Memory B cell (primary cell): Measurements from ENCODE around the gene TRIML2.

Experiments used
- ATAC-seq: fragments of 150-1000 bp; cut with Tn5 transposase; 2 replicates; pipeline ENCODE4 v1.10.0; 2021; ENCODE audit warnings: low read depth, mild to moderate bottlenecking, moderate library complexity
- DNase-seq, 2 donors: peaks; one replicate each; pipeline ENCODE4 v3.0.0; 2022; ENCODE audit warnings: low spot score in 2 of 2
- H3K27ac Mint-ChIP-seq: one replicate; pipeline ENCODE4 v1.8.0; 2022; ENCODE audit warnings: mild to moderate bottlenecking, moderate library complexity, mixed read lengths
- H3K27me3 Mint-ChIP-seq: one replicate; pipeline ENCODE4 v1.8.0; 2022; ENCODE audit warnings: mixed read lengths
- H3K36me3 Mint-ChIP-seq: one replicate; pipeline ENCODE4 v1.8.0; 2022; ENCODE audit warnings: mild to moderate bottlenecking, mixed read lengths
- H3K4me1 Mint-ChIP-seq: one replicate; pipeline ENCODE4 v1.8.0; 2022; ENCODE audit warnings: mixed read lengths
- H3K4me3 Mint-ChIP-seq: one replicate; pipeline ENCODE4 v1.8.0; 2022; ENCODE audit warnings: mild to moderate bottlenecking, moderate library complexity, mixed read lengths
- H3K9me3 Mint-ChIP-seq: one replicate; pipeline ENCODE4 v1.8.0; 2022; ENCODE audit warnings: mixed read lengths

Gene TRIML2

DNA sequence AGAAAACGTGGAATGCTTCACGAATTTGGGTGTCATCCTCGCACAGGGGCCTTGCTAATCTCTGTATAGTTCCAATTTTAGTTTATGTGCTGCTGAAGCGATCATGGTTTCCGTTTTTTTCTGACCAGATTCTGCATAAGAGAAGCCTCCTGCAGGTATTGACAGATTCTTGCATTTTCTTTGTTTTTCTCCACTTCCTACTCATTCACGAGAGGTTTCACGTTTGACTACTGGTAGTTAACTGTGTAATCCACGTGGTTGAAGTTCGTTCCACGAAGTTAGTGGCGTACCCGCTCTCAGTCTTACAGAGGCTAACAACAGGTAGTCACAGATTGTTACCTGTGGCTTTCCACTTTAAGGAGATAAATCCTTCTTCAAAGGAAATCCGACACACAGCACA, 12.1 kb upstream of the TRIML2 start:
- ATAC-seq (no peak), DNase-seq (no peak)
- Mint-ChIP-seq H3K4me3 (no peak overlapping the region), H3K27ac (no peak overlapping the region), H3K27me3 (no peaks in the 10 kb centered on the region), H3K9me3 (peaks cover 1% of the 10 kb centered on the region), H3K4me1 (no peaks in the 10 kb centered on the region), H3K36me3 (no peaks in the 10 kb centered on the region)

DNA sequence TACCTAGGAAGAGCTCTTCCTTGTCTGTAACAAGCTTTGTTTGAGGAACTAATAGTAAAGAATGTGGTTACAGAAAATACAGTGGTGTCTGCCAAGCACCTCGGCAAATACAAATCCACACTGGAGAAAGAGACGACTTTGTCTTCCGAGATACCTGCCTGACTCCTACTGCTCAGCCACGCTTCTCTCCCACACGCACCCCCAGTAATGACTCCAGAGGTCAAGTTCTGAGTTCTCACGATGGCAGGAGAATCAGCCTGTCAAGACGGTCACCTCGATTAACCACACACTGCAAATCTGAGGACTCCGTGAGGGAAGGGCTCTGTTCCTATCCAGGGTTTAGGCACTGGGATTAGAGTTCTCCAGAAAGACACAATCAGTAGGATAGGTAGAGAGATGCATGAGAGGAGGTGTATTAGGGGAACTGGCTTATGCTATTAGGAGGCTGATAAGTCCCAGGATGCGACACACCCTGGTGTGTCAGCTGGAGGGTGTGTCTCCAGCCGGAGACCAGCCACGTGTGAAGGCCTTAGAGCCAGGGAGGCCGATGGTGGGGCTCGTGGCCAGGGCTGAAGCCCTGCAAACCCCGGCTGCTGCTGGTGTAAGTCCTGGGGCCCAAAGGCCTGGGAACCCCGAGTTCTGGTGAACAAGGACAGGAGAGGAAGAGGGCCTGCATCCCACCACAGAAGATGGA, 8.4 kb upstream of the TRIML2 start:
- DNase-seq (no peak), ATAC-seq (no peak)
- Mint-ChIP-seq H3K4me1 (no peaks in the 10 kb centered on the region), H3K27me3 (no peaks in the 10 kb centered on the region), H3K27ac (no peak overlapping the region), H3K4me3 (no peak overlapping the region), H3K36me3 (no peaks in the 10 kb centered on the region), H3K9me3 (peaks cover 1% of the 10 kb centered on the region)

DNA sequence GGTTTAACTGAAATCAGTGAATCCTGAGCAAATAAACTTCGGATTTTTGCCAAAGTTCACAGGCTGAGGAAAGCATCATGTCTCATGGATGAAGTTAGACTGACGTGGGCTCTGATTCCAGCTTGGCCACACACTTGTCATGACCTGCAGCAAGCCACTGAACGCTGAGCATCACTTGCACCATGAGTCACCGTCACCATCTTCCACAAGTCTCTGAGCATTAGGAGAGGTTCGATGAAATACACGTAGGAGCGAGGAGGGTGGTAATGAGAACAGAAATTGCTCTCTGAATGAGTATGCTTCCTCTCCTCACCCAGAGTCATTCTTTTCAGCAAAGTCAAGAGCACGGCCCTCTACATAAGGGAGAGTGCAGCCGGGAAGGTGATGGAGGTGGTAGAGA, 3.8 kb upstream of the TRIML2 start:
- ATAC-seq, result no peak
- no peak overlapping the region for H3K4me3 Mint-ChIP-seq
- no peaks in the 10 kb centered on the region for H3K4me1 Mint-ChIP-seq
- peaks cover 7% of the 10 kb centered on the region for H3K9me3 Mint-ChIP-seq
- no peak overlapping the region for H3K27ac Mint-ChIP-seq
- no peaks in the 10 kb centered on the region for H3K27me3 Mint-ChIP-seq
- H3K36me3 Mint-ChIP-seq, result no peaks in the 10 kb centered on the region
- DNase-seq, result no peak

DNA sequence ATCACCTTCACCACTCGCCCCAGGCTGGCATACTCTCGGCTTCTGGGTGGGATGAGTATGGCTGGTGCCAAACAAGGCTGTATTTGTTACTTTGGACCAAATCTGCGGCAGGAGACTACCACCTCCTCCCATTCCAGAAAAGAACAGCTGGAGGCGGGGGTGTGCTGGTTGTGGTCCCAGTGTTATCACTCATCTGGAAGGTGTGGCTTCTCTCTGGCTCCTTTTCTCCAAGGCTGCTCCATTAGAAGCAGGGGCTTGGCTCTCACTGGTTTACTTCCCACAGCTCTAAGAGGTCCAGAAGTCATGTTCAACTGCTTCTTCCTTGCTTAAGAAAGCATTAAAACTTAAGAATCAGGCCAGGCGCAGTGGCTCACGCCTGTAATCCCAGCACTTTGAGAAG, 2.6 kb upstream of the TRIML2 start:
- H3K4me3 Mint-ChIP-seq, result no peak overlapping the region
- no peak for ATAC-seq
- peaks cover 7% of the 10 kb centered on the region for H3K9me3 Mint-ChIP-seq
- no peak for DNase-seq
- no peaks in the 10 kb centered on the region for H3K36me3 Mint-ChIP-seq
- no peak overlapping the region for H3K27ac Mint-ChIP-seq
- no peaks in the 10 kb centered on the region for H3K4me1 Mint-ChIP-seq
- no peaks in the 10 kb centered on the region for H3K27me3 Mint-ChIP-seq

DNA sequence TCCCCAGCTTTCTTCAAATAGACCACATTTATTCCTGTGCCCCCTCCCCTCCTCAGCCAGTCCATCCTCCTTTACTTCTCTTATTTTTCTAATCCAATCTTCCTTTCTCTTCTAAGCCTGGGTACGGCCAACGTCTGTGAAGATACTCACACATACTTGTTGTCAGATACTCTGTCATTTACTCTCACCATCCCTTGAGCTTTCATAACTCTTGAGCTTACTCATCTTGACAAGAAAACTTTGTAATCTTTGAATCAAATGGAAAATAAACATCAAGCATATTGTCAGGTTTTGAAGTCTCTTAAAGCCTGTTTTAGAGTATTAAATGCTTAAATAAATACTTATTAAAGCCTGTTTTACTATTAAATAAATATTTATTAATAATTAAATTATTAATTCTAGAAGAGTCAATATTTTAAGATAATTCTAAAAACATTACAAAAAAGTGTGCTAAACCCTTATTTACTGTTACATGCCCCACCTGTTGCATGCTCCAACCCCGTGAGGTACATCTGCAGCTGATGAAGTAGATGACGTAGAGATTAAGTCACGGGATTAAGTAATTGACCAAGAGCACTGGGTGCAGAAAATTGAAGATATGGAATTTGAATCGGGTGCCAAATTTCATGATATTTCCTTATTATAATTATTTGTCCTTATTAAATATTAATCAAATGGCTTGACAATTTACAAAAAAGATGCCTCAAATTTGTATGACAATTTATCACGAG, 1.5 kb upstream of the TRIML2 start:
- Mint-ChIP-seq H3K9me3 (peaks cover 7% of the 10 kb centered on the region), H3K4me3 (no peak overlapping the region), H3K27me3 (no peaks in the 10 kb centered on the region), H3K27ac (no peak overlapping the region), H3K4me1 (no peaks in the 10 kb centered on the region), H3K36me3 (no peaks in the 10 kb centered on the region)
- DNase-seq (no peak), ATAC-seq (no peak)

DNA sequence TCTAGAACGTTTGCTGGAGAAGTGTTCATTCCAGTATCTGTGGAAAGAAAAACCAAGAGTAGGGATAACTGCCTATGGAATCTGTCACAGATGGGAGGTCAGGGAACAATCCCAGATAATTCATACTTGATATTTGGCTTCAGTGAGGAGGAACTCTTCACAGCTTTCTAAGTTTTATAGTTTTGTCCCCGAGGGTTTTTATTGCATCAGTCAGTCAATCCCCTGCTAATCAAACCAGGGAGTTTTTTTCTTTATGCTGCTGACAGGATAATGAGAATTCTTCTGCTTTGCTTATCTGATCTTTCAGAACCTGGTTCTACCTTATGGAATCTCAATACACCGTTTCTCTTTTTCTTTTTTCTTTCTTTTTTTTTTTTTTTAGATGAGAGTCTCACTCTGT, 633 bp upstream of the TRIML2 start:
- Mint-ChIP-seq H3K27me3 (no peaks in the 10 kb centered on the region), H3K4me3 (no peak overlapping the region), H3K9me3 (peaks cover 7% of the 10 kb centered on the region), H3K4me1 (no peaks in the 10 kb centered on the region), H3K27ac (no peak overlapping the region), H3K36me3 (no peaks in the 10 kb centered on the region)
- ATAC-seq (no peak), DNase-seq (no peak)

DNA sequence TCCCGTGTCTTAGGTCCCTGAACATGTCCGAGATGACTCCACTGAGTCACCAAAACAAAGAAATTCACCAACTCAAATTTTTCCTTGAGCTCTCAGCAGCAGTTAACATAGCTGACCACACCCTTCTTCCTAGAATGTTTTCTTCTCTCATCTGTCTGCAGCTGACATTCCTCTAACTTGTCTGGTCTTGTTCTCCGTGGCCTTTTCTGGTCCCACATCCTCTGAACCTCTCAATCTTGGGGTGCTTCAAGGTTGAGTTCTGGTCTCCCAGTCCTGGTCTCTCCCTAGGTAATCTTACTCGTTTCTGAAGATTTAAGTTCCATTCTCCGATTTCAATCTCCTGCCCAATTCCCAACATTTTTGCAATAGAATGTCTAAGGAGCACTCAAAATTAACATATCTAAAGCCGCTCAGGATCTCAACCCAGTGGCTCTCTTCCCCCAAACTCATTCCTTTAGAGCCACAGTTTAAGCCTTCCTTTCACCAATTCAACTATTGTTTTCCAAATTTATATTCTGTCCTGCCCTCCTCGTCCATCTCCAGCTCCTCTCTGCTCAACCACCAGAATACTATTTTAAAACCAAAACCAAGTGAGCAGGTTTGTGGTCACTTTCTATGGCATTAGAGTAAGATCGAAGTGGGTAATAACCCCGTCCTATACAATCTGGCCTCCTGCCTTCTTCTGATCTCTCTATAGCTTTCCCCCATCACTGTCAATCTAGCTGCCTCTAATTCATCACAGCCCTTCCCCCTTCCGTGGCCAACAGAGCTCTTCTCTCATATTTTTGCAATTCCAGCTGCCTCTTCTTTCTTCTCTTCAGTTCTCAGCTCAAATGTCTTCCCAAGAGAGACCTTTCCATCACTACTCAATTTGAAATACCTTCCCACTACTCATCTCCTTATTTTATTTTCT, 1.2 kb downstream of the TRIML2 start:
- Mint-ChIP-seq H3K27ac (no peak overlapping the region), H3K4me1 (no peaks in the 10 kb centered on the region), H3K4me3 (no peak overlapping the region), H3K9me3 (peaks cover 7% of the 10 kb centered on the region), H3K36me3 (no peaks in the 10 kb centered on the region), H3K27me3 (no peaks in the 10 kb centered on the region)
- DNase-seq (no peak), ATAC-seq (no peak)

DNA sequence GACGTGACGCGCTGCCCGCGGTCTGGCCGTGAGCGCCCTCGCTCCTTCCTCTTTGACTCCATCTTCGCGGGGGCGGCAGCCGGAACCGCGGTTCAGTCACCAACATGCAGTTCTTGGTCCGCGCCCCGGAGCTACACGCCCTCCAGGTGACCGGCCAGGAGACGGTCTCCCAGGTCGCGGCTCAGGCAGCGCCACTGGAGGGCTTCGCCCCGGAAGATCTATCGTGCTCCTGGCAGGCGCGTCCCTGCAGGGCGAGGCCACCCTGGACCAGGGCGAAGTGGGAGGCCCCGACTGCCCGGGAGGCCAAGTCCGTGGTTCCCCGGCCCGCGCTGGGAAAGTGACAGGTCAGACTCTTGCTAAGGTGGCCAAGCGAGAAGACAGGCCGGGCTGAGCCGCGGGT, 2.9 kb downstream of the TRIML2 start:
- Mint-ChIP-seq H3K36me3 (no peaks in the 10 kb centered on the region), H3K27ac (no peak overlapping the region), H3K27me3 (no peaks in the 10 kb centered on the region), H3K4me3 (no peak overlapping the region), H3K4me1 (no peaks in the 10 kb centered on the region), H3K9me3 (peaks cover 9% of the 10 kb centered on the region)
- ATAC-seq (no peak), DNase-seq (no peak)

DNA sequence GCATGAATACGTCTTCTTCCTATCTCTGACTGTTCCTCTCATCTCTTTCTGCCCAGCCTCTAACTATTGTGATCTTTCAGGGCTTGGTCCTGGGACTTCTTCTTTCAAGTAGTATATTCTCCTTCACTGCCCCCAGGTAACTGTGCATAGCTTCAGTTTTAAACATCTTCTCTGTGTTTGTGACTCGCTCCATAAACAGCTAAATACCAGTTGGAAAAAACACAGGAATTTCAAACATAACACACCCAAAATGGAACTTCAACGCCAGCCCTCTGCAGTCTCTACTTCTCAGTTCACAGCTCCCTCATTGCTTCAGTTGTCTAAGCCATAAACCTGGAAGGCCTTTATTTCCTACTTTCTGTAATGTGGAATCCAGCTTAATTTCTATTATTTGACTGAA, 16.6 kb downstream of the TRIML2 start:
- DNase-seq (no peak), ATAC-seq (no peak)
- no peak overlapping the region for H3K4me3 Mint-ChIP-seq
- H3K36me3 Mint-ChIP-seq, result no peaks in the 10 kb centered on the region
- no peak overlapping the region for H3K27ac Mint-ChIP-seq
- no peaks in the 10 kb centered on the region for H3K27me3 Mint-ChIP-seq
- no peaks in the 10 kb centered on the region for H3K4me1 Mint-ChIP-seq
- H3K9me3 Mint-ChIP-seq, result peaks cover 11% of the 10 kb centered on the region

DNA sequence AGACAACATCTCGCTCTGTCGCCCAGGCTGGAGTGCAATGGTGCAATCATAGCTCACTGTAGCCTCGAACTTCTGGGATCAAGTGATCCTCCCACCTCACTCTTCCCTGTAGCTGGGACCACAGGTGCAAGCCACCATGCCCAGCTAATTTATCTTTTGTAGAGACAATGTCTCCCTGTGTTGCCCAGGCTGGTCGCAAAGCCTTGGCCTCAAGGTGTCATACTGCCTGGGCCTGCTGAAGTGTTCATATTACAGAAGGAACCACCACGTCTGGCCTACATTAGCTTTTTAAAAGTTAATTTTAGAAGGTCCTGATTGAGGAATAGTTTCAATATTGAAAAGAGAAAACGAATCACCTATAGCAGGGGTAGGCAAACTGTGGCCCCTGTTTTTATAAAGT, 22.5 kb downstream of the TRIML2 start:
- Mint-ChIP-seq H3K27me3 (no peaks in the 10 kb centered on the region), H3K36me3 (no peaks in the 10 kb centered on the region), H3K27ac (no peak overlapping the region), H3K4me3 (no peak overlapping the region), H3K9me3 (peaks cover 12% of the 10 kb centered on the region), H3K4me1 (no peaks in the 10 kb centered on the region)
- DNase-seq (no peak), ATAC-seq (no peak)

DNA sequence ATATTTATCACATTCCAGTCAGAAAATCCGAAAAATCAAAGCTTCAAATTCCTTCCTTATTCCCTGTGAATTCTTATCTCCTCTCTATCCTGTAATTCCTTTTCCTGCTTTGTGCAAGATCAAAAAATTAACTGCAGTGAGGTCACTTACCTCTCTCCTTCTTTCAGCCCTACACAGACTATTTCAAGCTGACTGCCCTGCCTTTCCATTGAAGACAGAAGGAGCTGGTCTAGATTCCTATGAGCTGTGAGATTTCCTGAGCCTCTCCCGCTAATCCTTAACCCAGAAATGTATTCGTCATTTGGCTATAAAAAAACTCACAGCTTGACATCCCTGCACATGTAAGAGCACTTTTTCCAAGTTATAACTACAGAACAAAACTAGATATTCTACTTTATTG, 26.6 kb downstream of the TRIML2 start:
- no peak for ATAC-seq
- peaks cover 4% of the 10 kb centered on the region for H3K9me3 Mint-ChIP-seq
- no peak for DNase-seq
- H3K27ac Mint-ChIP-seq, result no peak overlapping the region
- H3K36me3 Mint-ChIP-seq, result no peaks in the 10 kb centered on the region
- no peaks in the 10 kb centered on the region for H3K27me3 Mint-ChIP-seq
- H3K4me1 Mint-ChIP-seq, result no peaks in the 10 kb centered on the region
- H3K4me3 Mint-ChIP-seq, result no peak overlapping the region

DNA sequence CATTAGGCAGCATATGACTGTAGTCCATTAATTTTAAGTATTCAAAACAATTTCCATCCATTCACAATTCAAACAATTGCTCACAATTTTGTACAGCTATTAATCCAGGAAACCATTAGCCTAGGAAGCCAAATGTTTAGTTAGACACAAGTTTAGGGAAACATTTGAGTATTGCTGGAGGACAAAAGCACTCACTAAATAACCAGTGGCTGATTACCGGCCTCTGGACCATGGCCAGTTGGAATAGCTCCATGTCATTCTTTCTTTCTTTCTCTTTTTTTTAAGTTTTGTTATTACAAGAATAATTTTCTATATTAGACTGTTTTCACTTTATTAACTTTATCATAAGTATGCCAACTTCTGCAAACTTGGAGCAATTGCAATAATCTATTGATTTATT, 31.3 kb downstream of the TRIML2 start:
- peaks cover 1% of the 10 kb centered on the region for H3K9me3 Mint-ChIP-seq
- ATAC-seq (no peak), DNase-seq (no peak)
- no peak overlapping the region for H3K27ac Mint-ChIP-seq
- no peaks in the 10 kb centered on the region for H3K36me3 Mint-ChIP-seq
- H3K27me3 Mint-ChIP-seq, result no peaks in the 10 kb centered on the region
- H3K4me1 Mint-ChIP-seq, result no peaks in the 10 kb centered on the region
- H3K4me3 Mint-ChIP-seq, result no peak overlapping the region

DNA sequence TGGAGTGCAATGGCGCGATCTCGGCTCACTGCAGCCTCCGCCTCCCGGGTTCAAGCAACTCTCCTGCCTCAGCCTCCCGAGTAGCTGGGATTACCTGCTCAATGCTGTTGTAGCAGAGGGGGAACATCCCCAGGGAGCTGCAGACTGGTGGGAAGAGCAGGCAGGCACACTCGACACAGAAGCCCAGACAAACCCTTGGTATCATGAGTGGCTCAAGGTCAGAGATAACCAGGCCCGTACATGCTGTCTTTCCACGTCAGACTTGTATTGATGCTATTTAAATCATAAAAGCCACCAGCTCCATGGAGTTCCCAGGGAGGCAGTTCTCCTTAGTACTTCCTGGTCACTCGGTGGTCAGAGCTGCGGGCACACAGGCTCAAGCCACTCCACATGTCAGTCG, 33.2 kb downstream of the TRIML2 start:
- DNase-seq (no peak), ATAC-seq (no peak)
- H3K27ac Mint-ChIP-seq, result no peak overlapping the region
- peaks cover 1% of the 10 kb centered on the region for H3K9me3 Mint-ChIP-seq
- no peaks in the 10 kb centered on the region for H3K4me1 Mint-ChIP-seq
- no peak overlapping the region for H3K4me3 Mint-ChIP-seq
- no peaks in the 10 kb centered on the region for H3K36me3 Mint-ChIP-seq
- no peaks in the 10 kb centered on the region for H3K27me3 Mint-ChIP-seq

DNA sequence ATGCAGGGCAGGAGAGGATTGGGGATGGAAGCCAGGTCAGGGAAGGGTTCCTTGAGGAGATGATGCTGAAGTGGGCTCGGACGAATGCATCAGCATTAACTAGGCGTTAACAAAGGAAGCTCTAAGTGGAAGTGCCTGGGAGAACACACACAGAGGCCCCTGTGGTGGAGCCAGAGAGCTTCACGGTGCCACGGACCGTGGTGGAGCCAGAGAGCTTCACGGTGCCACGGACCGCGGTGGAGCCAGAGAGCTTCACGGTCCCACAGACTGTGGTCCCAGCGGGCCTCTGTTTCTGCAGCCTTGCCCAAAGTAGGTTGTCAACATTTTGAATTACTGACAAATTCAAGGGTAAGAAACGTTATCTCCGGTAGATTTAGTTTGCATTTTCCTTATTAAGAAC, 48.3 kb downstream of the TRIML2 start:
- Mint-ChIP-seq H3K36me3 (no peaks in the 10 kb centered on the region), H3K9me3 (peaks cover 5% of the 10 kb centered on the region), H3K4me1 (no peaks in the 10 kb centered on the region), H3K27me3 (no peaks in the 10 kb centered on the region), H3K4me3 (no peak overlapping the region), H3K27ac (no peak overlapping the region)
- DNase-seq (no peak), ATAC-seq (no peak)
